K562 (cell line): ENCODE data around the gene LRRC61. TPM values are rescaled to one million over a fixed set of nuclear protein-coding genes. Genes with fewer than 3 reads are reported as not detected.

Source experiments
- DLX4 ChIP-seq: fragments of 250-450 bp; sonication (Bioruptor Pico); IDR thresholded peaks from 2 replicates; pipeline ENCODE4 v1.6.1; 2021; ENCODE audit warnings: mild to moderate bottlenecking
- KHSRP ChIP-seq: fragments of 450-650 bp; IDR thresholded peaks from 2 replicates; pipeline ENCODE4 v1.6.1; 2017
- KLF1 ChIP-seq: fragments of 450-650 bp; IDR thresholded peaks from 2 replicates; pipeline ENCODE4 v1.6.1; 2016; ENCODE audit warnings: missing genetic modification characterization, missing compliant biosample characterization
- KLF16 ChIP-seq: IDR thresholded peaks from 2 replicates; pipeline ENCODE4 v1.6.1; 2016; ENCODE audit warnings: antibody characterized with exemption
- MCM5 ChIP-seq: fragments of 450-650 bp; IDR thresholded peaks from 2 replicates; pipeline ENCODE4 v1.6.1; 2016; ENCODE audit warnings: low read depth
- MTA2 ChIP-seq: fragments of 450-650 bp; IDR thresholded peaks from 2 replicates; pipeline ENCODE4 v1.6.1; 2016; ENCODE audit warnings: low read depth
- PTBP1 ChIP-seq: fragments of 200-400 bp; formaldehyde crosslinking; IDR thresholded peaks from 2 replicates; pipeline ENCODE4 v1.6.1; 2017; ENCODE audit warnings: low read depth, low read length
- RBM39 ChIP-seq: fragments of 200-400 bp; formaldehyde crosslinking; optimal IDR thresholded peaks from 2 replicates; pipeline ENCODE3; 2018; ENCODE audit warnings: low read depth, low read length
- RFX1 ChIP-seq: fragments of 450-650 bp; IDR thresholded peaks from 2 replicates; pipeline ENCODE4 v1.6.1; 2016; ENCODE audit warnings: mild to moderate bottlenecking, moderate library complexity
- SAFB ChIP-seq: fragments of 200-400 bp; formaldehyde crosslinking; IDR thresholded peaks from 2 replicates; pipeline ENCODE4 v1.6.1; 2017; ENCODE audit warnings: low read depth, low read length, borderline replicate concordance
- SIX5 ChIP-seq, 2 experiments: IDR thresholded peaks; 2 replicates each; pipeline ENCODE4 v1.6.1; 2011; ENCODE audit warnings: low read length in 2 of 2, borderline replicate concordance in 1 of 2, low read depth in 1 of 2, mild to moderate bottlenecking in 1 of 2, moderate library complexity in 1 of 2; ENCODE audit not compliant: insufficient read depth in 1 of 2
- TRIM25 ChIP-seq: fragments of 450-650 bp; IDR thresholded peaks from 2 replicates; pipeline ENCODE4 v1.7.0; 2016; ENCODE audit warnings: borderline replicate concordance
- ZBTB40 ChIP-seq, 2 experiments: fragments of 450-650 bp in 1 of 2; sonication (generic) in 1 of 2; formaldehyde crosslinking in 1 of 2; IDR thresholded peaks; 2 replicates each; pipeline versions ENCODE4 v1.7.1 to v1.9.0; 2016 to 2022; ENCODE audit warnings: inconsistent platforms in 1 of 2, mild to moderate bottlenecking in 1 of 2, missing genetic modification reagents in 1 of 2
- ZNF507 ChIP-seq: conservative IDR thresholded peaks from 2 replicates; pipeline ENCODE4 v1.6.1; 2017; ENCODE audit warnings: missing genetic modification characterization, missing compliant biosample characterization
- polyA plus RNA-seq, 8 experiments: library from polyadenylated mRNA; depleted of rRNA in 4 of 8; stranded (reverse) in 5 of 8; unstranded in 3 of 8; fragments of >200 nt; fragmentation: Nextera tagmentation in 2 of 8; fragmentation: Illumina TruSeq in 1 of 8; extraction: Ambion mirVana in 2 of 8; extraction: Trizol in 1 of 8; gene quantifications; 2 replicates each; pipeline versions ENCODE4 v1.2.1 to v1.2.3, GENCODE V29; 2011 to 2014; ENCODE audit warnings: inconsistent platforms in 1 of 8, missing spikeins in 1 of 8
- total RNA-seq, 7 experiments: library from RNA; depleted of rRNA in 6 of 7; stranded (reverse); fragments of >200 nt in 6 of 7; fragmentation: Illumina TruSeq in 2 of 7; extraction: Trizol in 2 of 7; gene quantifications; 2 replicates each; pipeline versions ENCODE4 v1.2.1 to v1.2.3, GENCODE V29; 2011 to 2021; ENCODE audit warnings: low replicate concordance in 1 of 7

The LRRC61 gene
- total and polyA plus RNA-seq, 9 of the 15 experiments (the other 6 are each of a cell fraction or from before 2014, with no cell fraction given): 1.3 to 55.2 (median 35.2) TPM

- TF ChIP-seq RFX1: no peak
- TF ChIP-seq DLX4 (CRISPR knock-in tag): no peak
- TF ChIP-seq SIX5 (IDR thresholded peaks at IDR 0.05; ENCODE audit: borderline replicate concordance in 1 of 2, insufficient read depth in 1 of 2, low read depth in 1 of 2, low read length in 2 of 2): peak in 1 of 2 experiments; percentile 53; a peak in 1 of 4 replicates
- no peak for TF ChIP-seq ZNF507 (tag)
- TF ChIP-seq RBM39: no peak
- no peak for TF ChIP-seq MTA2
- TF ChIP-seq TRIM25: no peak
- no peak for TF ChIP-seq KHSRP
- no peak for TF ChIP-seq PTBP1
- TF ChIP-seq SAFB: no peak
- no peak for TF ChIP-seq KLF1 (tag)
- no peak for TF ChIP-seq MCM5
- no peak for TF ChIP-seq KLF16
- no peak for TF ChIP-seq ZBTB40 (IDR thresholded peaks at IDR 0.05)
- TF ChIP-seq ZBTB40 (CRISPR knock-in tag; IDR thresholded peaks at IDR 0.05): no peak
These were observed 882 bp upstream of the LRRC61 start (continued) for GRCh38 chr7:150322114-150322832.
